GM23248 (cell line): ENCODE results near the gene GIGYF2.

Experiments
- EZH2 ChIP-seq: fragments of 200-600 bp; sonication (generic); IDR thresholded peaks from 2 replicates; pipeline ENCODE4 v1.6.1; 2018; ENCODE audit warnings: antibody characterized with exemption, mild to moderate bottlenecking; ENCODE audit not compliant: insufficient read depth, poor library complexity, severe bottlenecking
- EZH2phosphoT487 ChIP-seq: fragments of 200-600 bp; sonication (generic); IDR thresholded peaks from 2 replicates; pipeline ENCODE4 v1.6.1; 2018; ENCODE audit warnings: antibody characterized with exemption, moderate library complexity, mild to moderate bottlenecking, low read depth; ENCODE audit not compliant: insufficient read depth

DNA sequence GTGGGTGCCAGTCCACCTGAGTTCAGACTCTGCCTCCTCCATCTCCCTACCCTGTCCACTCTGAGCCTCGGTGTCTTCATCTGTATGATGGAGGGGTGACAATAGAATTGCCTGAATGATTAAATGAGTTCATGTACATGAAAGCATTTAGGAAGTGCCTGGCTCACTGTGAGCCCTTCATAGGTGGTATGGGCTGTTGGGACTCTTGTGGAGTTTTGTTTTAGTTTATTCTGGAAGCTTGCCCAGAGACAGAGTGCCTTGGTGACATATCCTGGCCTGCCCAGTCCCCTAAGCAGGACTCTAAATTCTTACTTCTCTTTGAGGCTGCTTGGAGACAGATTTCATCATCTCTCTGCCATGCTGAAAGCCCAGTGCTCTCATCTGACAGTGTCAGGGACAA lies 24.5 kb upstream of the GIGYF2 start:
- no peak for TF ChIP-seq EZH2phosphoT487
- no peak for TF ChIP-seq EZH2
